GM12865 (cell line): ENCODE measurements around the gene SIT1.

Experiments
- DNase-seq: peaks from one replicate; pipeline ENCODE4 v3.0.0; 2010; ENCODE audit warnings: low read depth
- H3K4me3 ChIP-seq: 2 replicates; pipeline ENCODE4 v1.5.1; 2011; ENCODE audit warnings: mild to moderate bottlenecking, low read depth, low read length, control low read depth
- CTCF ChIP-seq: IDR thresholded peaks from 2 replicates; pipeline ENCODE4 v1.5.1; 2011; ENCODE audit warnings: low read length, control low read depth, low read depth, inconsistent platforms; ENCODE audit not compliant: insufficient read depth; ENCODE audit errors: missing control alignments

Gene SIT1

GRCh38 chr9:35635730-35636129 lies 15.0 kb downstream of the SIT1 start:
- no peak for DNase-seq
- no peak overlapping the region for H3K4me3 ChIP-seq
- no peak for TF ChIP-seq CTCF

- no peak for DNase-seq
These were observed 21.1 kb downstream of the SIT1 start for GRCh38 chr9:35629597-35629996.

GRCh38 chr9:35628389-35628991 lies 22.2 kb downstream of the SIT1 start:
- DNase-seq, result no peak
- no peak overlapping the region for H3K4me3 ChIP-seq
- no peak for TF ChIP-seq CTCF

More at GRCh38 chr9:35629597-35629996, 21.1 kb downstream of the SIT1 start:
- H3K4me3 ChIP-seq, result no peak overlapping the region
- no peak for TF ChIP-seq CTCF

GRCh38 chr9:35627575-35627974 lies 23.2 kb downstream of the SIT1 start:
- DNase-seq, result no peak
- no peak overlapping the region for H3K4me3 ChIP-seq
- no peak for TF ChIP-seq CTCF

- DNase-seq, result peak; percentile 64
These were observed 31.0 kb downstream of the SIT1 start for GRCh38 chr9:35619800-35620158.

GRCh38 chr9:35618854-35619799 lies 31.6 kb downstream of the SIT1 start:
- DNase-seq, result peak; percentile 80
- no peak for TF ChIP-seq CTCF
- peak overlapping the region; percentile 65 for H3K4me3 ChIP-seq

More at GRCh38 chr9:35619800-35620158, 31.0 kb downstream of the SIT1 start:
- TF ChIP-seq CTCF, result no peak
- no peak overlapping the region for H3K4me3 ChIP-seq
